Mesenteric fat pad (tissue), 1 donor: ENCODE measurements around the gene ZBTB46. TPM values are rescaled to one million over a fixed set of nuclear protein-coding genes. Genes with fewer than 3 reads are reported as not detected.

ENCODE experiments used
- DNase-seq: peaks from one replicate; pipeline ENCODE4 v3.0.0-alpha.2; 2020; ENCODE audit warnings: low spot score
- total RNA-seq: library from RNA; stranded (reverse); fragmentation: NEBNext Ultra II Directional; extraction: Animal tissue kit (Norgen Biotek cat#: 25700); gene quantifications from one replicate; pipeline ENCODE4 v1.2.1, GENCODE V29; 2021
- donor health status: DM: yes; HTN: yes; CAD: no.

Gene ZBTB46
- total RNA-seq, 1 donor from 2014 or later, result 34.7 TPM

DNA sequence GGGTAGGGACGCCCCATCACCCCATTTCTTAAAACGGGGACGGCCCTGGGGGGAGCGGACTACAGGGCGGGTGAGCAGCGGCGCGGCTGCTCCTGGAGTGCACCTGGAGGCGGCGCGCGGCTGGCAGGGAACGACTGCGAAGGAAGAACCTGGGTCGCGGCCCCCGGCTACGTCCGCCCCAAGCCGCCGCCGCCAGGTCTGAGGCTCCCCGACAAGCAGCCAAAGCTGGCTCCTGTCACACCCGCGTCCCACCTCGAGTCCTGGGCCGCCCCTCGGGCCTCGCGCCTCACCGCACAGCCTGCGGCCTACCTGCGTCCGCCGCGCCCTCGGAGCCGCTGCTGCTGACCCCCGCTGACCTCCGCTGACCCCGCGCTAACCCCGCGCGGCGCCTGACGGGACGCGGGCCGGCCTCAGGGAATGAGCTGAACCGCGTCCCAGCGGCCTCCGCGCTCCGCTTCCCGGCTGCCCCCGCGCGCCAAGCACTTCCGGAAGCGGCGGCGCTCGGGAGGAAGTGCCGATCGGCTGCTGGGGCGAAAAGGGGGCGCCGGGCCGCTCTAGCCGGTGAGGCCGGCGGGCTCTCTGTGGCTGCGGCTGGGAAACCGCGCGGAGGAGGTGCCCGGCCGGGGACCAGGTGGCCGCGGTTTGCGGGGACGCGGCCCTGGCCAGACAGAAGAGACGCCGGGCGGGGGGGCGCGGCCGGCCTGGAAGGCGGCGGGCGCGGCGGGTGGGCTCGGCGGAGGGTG lies 123.3 kb downstream of the ZBTB46 start, which contains the start of the genes ARFRP1 and ZGPAT:
TSS of gene ARFRP1 (minus strand) at position 419 of the 743 bp plus-strand sequence. CDS start 885 bp downstream, outside the sequence.
TSS of gene ZGPAT (plus strand) at position 482 of the 743 bp plus-strand sequence. CDS start 542 bp downstream, outside the sequence.
- DNase-seq, result peak; percentile 98

DNA sequence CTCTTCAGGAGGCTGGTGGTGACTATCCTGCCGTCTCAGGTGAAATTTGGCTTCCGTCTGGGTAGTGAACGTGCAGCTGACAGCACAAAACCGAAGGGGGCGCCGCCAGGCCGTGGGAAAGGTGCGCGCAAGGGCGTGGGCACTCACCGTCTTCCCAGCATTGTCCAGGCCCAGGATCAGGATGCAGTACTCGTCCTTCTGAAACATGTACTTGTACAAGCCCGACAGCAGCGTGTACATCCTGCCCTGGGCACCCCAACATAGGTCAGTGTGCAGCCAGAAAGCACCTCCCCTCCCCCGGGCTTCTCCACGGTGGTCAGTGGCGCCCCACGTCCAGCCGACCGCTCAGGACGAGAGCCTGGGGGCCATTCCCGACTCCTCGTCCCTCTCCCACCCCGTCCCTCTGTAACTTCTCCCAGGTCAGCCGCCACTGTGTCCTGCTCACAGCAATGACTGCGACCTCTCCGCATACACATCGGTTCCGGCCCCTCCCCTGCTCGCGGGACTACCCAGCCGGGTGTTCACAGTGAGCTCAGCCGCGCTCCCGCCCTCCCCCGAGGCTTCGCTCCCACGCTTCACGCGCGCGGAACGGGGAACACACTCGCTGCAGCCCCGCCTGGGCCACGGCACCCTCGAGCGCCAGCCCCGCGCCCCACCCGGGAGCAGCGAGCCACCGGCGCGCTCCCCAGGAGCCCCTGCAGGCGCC lies 124.1 kb downstream of the ZBTB46 start:
- DNase-seq, result no peak

DNA sequence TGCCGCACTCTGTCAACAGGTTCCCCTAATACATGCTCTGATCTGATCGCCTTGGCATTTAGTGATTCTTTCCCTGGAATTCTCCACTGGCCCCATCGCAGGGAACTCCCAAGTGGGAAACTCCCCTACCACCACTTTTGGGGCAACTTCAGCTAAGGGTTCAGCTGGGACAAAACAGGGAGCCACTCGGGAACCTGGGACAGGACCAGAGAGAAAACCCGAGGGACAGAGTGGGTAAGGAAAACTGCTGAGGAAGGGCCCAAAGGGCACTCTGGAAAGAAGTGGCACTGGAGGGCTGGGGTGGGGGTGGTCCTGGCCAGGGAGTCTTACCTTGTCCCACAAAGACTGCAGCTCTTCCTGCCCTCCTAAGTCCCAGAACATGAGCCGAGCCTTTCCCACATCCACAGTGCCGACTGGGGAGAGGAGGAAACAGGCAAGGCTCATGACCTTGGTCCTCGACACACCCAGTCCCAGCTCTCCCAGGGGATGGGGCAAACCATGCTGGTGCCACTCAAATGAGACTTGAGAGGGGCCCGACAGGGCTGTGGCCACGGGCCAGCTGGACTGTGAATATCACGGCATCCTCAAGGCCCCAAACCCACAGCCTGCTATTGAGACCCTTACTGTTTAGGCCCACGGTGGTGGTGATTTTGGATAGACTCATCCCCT lies 124.9 kb downstream of the ZBTB46 start:
- no peak for DNase-seq

DNA sequence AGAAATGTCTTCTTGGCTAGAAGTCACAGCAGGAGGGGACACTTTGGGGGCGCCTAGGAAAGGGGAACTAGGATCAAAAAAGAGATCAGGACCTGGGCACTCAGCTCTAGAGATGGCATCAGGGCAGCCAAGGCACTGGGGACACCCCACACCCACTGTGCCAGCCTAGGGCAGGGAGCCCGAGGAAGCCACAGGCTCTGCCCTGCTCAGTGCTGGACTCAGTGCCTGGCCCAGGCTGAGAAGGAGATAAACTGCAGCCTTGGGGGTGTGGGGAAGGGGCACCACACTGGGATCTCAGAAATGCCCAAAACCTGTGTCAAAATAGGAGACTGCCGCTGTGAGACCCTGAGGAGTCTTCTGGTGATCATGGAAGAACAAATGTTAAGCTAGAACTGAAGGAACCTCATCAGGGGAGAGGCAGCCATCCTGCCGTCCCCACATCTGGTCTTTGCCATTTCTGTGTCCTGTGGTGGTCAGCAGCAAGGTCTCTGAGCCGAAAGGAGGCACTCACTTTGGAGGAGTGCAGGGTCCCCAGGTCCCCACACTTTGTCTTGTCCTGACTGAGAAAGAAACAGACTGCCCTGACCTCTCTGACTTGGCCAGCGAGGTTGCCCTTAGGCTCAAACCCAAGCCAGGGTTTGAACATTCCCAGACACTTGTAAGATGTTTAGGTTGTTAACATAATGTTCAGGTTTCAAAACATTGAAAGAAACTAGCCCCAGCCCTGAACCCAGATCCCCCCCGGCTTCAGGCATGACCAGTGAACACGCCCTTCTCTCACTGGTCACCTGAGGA lies 125.6 kb downstream of the ZBTB46 start:
- no peak for DNase-seq

DNA sequence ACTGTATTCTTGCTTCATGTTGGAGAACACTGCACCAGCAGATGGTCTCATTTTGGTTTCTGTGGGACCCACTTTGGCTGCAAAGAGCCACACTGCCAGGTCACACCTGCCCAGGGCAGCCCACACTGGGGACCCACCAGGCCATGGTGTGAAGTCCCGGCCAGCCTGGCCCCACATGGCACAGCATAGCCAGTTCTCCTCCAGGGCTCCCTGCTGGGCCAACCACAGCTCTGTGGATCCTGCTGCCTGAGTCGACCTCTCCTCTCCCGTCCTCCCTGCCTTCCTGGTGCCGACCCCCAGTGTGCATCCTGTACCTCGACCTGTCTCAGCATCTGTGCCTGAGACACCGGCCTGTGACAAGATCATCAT lies 126.3 kb downstream of the ZBTB46 start:
- peak; percentile 89 for DNase-seq

DNA sequence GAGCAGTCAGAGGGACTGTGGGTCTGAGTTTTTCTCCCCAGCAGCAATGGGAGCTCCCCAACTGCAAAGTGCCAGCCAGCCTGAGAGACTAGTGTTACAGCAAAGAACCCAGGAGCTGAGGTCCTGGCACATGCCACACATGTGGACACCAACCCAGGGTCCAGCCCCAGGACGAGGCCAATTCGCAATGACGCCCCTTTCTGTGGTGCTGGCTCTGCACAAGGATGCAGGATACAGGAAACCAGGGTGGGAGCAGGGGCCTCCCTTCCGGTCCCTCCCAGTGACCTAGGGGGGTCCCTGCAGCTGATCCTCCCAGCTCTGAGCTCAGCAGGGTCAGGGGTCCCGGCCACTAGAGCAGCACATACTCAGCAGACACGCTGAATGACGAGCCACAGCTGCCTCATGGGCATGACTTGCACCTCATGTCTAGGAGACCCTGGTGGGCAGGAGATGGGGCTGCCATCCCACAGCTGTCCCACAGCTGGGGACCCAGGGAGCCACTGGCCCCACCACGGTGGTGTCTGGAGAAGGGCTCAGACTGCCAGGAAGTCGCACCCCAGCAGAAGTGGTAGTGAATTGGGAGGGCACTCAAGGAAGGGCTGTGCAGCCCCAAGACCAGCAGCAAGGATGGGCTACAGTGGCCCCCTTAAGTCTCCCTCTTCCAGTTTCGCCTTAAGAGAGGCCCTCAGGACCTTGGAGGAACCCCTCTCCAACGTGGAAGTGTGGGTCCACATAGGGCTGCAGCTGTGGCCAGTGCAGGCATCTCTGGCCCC lies 126.9 kb downstream of the ZBTB46 start:
- no peak for DNase-seq

DNA sequence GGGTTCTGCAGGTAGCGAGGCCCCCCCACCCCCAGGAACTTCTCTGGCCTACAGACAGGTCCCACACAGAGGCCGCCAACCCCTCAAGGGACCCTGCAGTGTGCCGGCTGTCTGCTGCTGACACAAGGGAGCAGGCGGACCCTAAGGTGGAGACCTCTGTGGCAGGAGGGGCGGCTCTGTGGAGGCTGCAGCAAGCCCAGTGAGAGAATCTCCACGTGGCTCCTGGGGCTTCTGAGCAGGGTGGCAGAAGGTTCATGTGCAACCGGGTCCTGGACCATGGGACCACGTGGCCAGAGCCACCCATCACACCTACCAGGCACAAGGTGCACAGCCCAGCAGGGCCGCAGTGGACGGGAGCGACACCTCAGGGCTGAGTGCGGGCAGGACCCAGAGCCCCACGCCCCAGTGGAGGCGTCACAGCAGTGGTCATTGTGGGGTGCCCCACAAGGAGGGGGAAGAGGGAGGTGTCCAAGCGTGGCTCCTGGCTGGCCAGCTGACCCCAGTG lies 127.5 kb downstream of the ZBTB46 start:
- DNase-seq, result no peak

DNA sequence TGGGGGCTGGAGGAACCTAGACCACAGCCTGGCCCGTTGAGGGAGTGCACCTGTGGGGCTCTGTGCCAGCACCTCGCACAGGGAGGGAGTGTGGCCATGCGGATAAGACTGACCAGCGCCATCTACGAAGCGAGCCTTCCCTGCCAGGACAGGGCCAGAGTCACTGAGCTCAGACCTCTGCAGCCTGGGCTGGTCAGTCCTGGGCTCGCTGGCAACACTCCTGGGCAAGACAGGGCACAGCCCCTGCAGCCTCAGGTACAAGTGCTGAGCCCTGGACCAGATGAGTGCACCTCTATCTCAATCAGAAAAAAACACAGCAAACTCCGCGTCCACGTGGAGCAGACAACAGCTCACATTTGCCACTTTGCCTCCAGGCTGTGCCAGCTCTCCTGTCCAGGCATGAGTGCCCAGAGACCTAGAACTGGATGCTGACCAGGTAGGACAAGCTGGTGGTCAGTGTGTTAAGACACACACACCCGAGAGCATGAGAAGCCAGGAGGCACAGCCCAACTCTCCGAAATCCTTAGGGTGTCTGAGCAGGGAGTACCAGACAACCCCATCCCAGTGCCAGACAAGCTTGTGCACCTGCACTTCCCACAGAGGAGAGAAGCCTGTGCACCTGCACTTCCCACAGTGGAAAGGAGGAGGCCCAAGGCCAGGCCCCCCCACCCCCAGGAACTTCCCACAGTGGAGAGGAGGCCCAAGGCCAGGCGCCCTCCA lies 128.2 kb downstream of the ZBTB46 start:
- no peak for DNase-seq

DNA sequence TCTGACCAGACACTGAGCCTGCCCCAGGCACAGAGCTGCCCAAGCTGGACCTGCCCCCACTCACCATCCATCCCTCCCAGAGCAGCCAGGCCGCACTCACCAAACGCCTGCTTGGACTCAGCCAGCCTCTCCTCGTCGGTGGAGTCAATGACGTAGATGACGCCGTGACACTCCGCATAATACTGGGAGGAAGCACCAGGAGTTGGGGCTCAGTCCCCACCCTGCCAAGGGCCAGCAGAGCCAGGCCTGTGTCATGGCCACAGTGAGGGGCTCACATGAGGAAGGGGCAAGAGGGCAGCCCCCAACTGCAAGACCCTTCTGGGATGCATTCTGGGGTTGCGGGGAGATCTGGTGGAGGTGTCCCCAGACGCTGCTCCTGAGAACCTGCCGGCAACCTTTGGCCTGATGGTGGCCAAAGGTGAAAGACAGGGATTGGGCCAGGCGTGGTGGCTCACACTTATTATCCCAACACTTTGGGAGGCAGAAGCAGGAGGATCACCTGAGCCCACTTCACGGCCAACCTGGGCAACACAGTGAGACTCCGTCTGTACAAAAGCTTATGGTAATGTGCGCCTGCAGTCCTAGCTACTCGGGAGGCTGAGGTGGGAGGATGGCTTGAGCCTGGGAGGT lies 128.9 kb downstream of the ZBTB46 start:
- DNase-seq, result no peak

DNA sequence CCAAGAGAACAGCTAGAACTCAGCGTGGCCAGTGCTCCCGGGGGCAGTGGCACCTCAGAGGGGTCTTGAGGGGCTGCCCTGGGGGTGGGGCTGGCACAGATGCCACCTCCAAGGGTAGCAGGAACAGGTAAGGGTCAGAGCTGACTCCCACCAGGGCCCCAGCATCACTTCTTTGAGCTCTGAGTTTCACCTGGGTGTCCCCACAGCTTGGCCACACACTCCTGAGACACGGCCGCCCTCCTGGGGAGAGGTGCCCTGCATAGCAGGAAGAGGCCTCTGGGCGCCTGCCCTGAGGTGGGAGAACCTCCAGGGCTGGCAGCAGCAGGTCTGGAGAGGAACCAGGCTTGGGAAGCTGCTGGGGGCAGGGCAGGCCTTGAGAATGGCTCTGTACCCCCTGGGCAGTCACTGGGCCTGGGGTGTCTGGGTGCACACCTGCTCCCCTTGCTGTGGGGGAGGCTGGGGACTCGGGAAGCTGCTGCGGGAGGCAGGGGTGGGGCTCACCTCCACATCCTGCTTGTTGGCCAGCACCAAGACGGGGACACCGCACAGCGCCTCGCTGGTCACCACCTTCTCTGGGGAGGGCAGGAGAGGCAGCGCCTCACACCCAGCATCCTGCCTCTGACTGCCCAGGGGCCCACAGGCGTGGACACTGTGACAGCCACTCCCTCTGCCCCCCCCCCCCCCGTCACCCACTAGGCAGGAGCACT lies 129.6 kb downstream of the ZBTB46 start:
- DNase-seq, result no peak

DNA sequence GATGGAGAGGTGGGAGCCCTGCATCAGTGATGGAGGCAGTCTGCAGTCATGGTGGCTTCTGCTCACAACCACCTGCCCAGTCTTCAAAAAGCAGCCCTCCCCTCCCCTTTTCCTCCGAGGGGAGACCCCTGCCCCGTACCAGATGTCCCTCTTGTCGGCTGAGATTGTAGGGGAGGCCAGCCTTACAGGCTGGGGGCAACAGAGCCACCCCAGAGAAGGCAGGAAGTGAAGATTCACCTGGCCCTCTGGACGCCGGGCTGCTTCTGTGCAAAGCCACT lies 130.1 kb downstream of the ZBTB46 start:
- no peak for DNase-seq

DNA sequence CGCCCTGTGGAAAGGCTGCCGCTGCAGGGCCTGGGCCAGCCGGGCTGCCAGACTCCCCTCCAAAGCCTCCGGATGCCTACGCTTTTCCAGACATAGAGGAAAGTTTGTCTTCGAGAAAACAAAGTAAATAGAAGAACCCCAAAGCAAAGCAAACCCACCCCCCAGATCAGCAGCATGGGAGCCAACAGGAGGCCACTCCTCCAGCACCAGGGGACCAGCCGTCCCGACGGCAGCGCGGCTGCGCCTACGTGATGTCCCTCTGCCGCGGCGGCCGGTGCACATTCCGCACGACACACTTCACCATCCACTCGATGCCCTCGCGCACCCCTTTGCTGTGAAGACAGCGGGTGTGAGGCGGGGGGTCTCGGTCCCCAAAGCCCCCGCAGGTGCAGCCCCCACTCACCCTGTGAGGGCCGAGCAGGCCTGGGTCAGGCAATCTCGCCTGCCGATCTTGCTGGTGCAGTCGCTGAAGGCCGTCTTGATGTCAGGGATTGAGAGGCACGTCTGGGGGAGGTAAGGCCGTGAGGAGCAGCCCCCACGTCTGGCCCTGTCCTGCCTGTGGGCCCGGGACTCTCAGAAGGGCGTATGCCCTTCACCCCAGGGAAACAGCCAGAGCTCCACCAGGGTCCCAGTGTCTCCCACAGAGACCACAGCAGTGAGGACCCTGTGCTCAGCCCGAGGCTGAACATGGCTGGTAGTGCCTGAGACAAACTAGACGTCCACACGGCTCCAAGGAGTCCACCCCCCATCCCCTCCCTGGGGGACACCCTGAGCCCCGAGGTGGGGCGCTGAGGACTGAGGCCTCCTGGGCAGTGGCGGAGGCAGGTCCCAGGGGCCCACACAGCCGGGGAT lies 130.6 kb downstream of the ZBTB46 start:
- no peak for DNase-seq

DNA sequence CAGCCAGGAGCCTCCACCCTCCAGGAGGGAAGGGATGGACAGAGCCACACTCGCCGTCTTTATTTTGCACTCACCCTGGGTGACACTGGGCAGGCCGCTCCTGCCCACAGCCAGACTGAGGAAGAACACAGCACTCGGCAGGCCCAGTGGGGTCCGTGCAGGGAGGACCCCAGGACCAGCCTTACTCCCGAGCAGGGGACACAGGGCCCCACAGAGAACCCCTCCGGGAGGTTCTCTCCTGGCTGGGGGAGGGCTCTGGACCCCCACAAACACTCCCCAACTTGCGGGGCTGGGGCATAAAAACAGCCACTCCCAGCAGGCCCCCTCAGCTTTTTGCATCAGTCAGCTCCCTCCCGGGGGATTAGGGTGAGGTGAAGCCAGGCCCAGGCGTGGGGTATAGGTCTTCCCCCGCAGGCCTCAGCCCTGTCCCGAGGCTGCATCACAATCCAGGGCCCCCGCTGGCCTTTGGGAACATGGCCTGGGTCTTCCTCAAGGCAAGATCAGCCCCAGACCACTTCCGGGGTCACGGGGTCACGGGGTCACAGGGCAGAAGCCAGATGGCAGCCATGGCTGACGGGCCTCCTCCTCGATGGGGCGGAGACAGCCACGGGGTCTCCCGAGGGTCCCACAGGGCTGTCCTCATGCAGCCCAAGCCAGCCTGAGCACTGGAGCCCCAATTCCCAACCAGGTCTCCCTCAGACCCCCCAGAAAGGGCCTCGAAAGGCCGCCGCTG lies 131.4 kb downstream of the ZBTB46 start:
- peak; percentile 89 for DNase-seq

DNA sequence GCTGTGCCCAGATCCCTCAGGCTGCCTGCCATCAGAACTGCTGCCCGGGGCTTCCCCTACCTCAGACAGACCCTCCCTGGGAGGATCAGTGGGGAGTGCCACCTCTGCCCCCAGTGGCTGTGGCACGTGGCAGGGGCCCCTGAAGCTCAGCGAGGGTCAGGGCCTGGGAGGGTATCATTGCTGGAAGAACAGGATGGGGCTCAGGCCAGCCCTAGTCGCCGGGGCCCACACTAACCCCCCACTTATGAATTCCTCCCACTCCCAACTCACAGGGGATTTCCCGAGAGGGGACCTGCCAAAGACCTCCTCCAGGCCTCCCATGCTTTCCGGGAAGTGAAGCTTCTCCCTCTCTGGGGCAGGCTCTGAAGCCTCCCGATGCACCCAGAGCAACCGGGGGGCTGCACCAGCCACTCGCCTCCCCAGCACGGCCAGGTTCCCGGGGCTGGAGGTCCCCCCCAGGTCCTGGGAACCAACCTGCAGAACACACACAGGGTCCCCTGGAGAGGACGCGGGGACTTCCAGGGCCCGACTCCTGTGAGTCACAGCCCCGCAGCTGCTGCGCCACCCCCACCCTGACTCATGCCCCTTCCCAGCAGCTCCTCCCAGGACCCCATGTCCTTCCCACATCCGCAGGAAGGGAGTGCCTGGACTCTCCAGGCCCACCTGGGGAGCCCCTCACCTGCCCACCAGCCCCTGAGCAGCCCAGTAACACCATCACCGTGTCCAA lies 132.2 kb downstream of the ZBTB46 start:
- DNase-seq, result peak; percentile 91

DNA sequence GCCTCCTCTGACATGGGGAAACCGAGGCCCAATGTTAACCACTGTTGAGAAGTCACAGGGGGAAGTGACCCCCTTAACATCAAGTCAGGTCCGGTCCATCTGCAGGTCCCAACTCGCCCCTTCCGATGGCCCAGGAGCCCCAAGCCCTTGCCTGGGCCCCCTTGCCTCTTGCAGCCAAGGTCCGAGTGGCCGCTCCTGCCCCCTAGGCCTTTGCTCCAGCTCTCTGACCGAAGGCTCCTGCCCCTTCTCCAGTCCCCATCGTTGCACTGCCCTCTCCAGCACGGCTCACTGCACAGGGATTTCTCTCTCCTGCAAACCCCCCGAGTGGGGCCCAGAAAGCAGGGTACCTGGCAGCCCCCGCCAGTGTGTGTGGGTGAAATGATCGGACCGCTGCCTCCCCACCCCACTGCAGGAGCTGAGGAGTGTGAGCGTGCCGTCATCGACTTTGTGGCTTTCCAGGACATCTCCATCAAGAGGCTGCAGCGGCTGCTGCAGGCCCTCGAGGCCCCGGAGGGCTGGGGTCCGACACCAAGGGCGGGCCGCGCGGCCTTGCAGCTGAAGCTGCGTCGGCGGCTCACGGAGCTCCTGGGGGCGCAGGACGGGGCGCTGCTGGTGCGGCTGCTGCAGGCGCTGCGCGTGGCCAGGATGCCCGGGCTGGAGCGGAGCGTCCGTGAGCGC lies 133.1 kb downstream of the ZBTB46 start:
- DNase-seq, result no peak

DNA sequence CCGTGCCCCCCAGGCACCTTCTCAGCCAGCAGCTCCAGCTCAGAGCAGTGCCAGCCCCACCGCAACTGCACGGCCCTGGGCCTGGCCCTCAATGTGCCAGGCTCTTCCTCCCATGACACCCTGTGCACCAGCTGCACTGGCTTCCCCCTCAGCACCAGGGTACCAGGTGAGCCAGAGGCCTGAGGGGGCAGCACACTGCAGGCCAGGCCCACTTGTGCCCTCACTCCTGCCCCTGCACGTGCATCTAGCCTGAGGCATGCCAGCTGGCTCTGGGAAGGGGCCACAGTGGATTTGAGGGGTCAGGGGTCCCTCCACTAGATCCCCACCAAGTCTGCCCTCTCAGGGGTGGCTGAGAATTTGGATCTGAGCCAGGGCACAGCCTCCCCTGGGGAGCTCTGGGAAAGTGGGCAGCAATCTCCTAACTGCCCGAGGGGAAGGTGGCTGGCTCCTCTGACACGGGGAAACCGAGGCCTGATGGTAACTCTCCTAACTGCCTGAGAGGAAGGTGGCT lies 133.7 kb downstream of the ZBTB46 start:
- DNase-seq, result no peak
